ENCODE measurements around the gene STOML2.
A peak's percentile ranks its signal among the peaks of the same experiment; 100 is the strongest.

The STOML2 gene

DNA sequence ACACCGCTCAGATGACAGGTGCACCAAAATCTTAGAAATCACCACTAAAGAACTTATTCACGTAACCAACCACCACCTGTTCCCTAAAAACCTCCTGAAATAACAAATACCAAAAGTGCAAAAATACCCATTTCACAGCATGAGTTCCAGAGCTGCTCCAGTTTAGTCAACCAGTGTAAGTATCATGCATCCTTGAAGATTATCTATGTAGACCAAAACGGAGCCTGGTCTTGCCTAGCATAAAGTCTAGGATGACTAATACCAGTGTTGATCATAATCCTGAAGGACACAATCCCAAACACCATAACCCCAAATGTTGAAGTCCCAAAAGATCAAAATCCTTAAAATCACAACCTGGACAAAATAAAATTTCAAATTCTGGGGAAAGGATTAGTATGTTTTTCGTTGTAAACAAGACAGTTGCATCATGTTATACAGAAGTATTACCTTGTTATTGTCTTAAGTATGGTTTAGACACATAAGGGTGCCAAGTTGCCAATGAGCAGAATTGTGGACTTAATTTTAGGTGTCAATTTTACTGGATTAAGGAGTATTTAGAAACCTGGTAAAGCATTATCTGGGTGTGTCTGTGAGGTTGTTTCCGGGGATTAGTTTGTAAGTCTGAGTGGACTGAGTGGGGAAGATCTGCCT lies 48.6 kb downstream of the STOML2 start:
- ChIA-PET CTCF (interaction anchor here (1.3 to 3.9 kb wide), 3 partner anchors 10 to 41 kb away, joined by 3 to 21 read pairs (median 9); partner anchors contain the start of gene PIGO), POLR2A (interaction anchor here (0.9 kb wide), 1 partner anchor 7 kb away, joined by 6 read pairs; no protein-coding TSS in a partner anchor)
- Histone ChIP-seq H3K9me3 (ENCODE audit: control extremely low read depth in 1 of 5, control insufficient read depth in 4 of 5, insufficient read depth in 2 of 5, low read depth in 1 of 5, low read length in 4 of 5) (no peaks in the 10 kb centered on the region), H3K27me3 (replicated peaks in 2 of 5; ENCODE audit: control insufficient read depth in 4 of 5, insufficient read depth in 5 of 5, low read length in 4 of 5) (no peaks in the 10 kb centered on the region), H3K4me1 (ENCODE audit: control extremely low read depth in 1 of 4, control insufficient read depth in 4 of 4, insufficient read depth in 4 of 4, low read length in 3 of 4) (no peaks in the 10 kb centered on the region), H3K36me3 (ENCODE audit: control insufficient read depth in 4 of 4, insufficient read depth in 4 of 4, low read length in 3 of 4) (peaks cover 32 to 67% (median 44%) of the 10 kb centered on the region in 4 experiments), H3K27ac (ENCODE audit: insufficient read depth in 1 of 2, low read depth in 1 of 2, low read length in 2 of 2, poor library complexity in 1 of 2, severe bottlenecking in 2 of 2) (no peak overlapping the region), H3K4me3 (ENCODE audit: control insufficient read depth in 1 of 7, extremely low read depth in 1 of 7, insufficient read depth in 4 of 7, low read depth in 2 of 7, low read length in 6 of 7) (no peak overlapping the region)
- 100% methylated on average over 2 of the region's 5 CpGs for WGBS (ENCODE audit: insufficient coverage)
- peak in 1 of 3 donors; percentile 28 for DNase-seq

DNA sequence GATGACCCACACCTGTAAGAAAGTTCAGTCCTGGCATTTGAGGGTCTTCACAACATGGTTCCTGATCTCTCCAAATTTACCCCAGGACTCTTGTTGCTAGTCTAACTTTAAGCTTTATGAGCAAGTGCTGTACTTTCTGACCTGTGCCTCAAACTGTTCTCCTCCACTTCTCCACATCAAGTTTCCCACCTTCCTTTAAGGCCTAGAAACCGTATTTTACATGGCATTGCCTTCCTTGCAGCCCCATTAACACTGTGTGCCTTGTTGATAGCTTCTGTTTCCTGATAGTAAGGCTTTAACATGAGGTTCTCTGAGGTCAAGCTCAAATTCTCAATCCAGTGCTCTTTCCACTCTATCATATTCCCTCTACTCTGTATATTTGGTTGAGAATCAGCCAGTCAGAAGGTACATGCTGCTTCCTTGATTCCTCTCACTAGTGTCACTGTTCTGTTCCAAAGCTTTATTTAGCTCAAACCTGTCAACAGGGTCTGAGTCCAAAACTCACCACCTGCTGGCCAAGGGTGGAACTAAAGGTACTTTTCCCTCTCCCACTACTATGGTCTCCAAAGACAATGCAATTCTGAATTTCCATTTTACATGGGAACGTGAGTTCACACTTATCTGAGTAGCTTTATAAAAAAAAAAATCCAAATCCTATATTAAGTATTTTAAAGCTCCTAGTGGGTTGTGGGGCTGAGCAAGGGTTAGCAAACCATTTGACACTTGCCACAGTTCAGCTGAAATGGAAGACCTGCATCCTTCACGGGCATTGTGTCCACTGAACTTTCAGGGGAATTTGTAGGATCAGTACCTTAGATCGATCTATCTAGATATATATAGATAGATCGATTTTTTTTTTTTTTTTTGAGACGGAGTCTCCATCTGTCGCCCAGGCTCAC lies 51.6 kb downstream of the STOML2 start:
- Histone ChIP-seq H3K36me3 (ENCODE audit: control insufficient read depth in 4 of 4, insufficient read depth in 4 of 4, low read length in 3 of 4) (peaks cover 13 to 46% (median 25%) of the 10 kb centered on the region in 4 experiments), H3K27ac (ENCODE audit: insufficient read depth in 1 of 2, low read depth in 1 of 2, low read length in 2 of 2, poor library complexity in 1 of 2, severe bottlenecking in 2 of 2) (peak overlapping the region in 1 of 2 experiments; percentile 6), H3K4me1 (ENCODE audit: control extremely low read depth in 1 of 4, control insufficient read depth in 4 of 4, insufficient read depth in 4 of 4, low read length in 3 of 4) (no peaks in the 10 kb centered on the region), H3K4me3 (ENCODE audit: control insufficient read depth in 1 of 7, extremely low read depth in 1 of 7, insufficient read depth in 4 of 7, low read depth in 2 of 7, low read length in 6 of 7) (no peak overlapping the region), H3K9me3 (ENCODE audit: control extremely low read depth in 1 of 5, control insufficient read depth in 4 of 5, insufficient read depth in 2 of 5, low read depth in 1 of 5, low read length in 4 of 5) (no peaks in the 10 kb centered on the region), H3K27me3 (replicated peaks in 2 of 5; ENCODE audit: control insufficient read depth in 4 of 5, insufficient read depth in 5 of 5, low read length in 4 of 5) (no peaks in the 10 kb centered on the region)
- ChIA-PET CTCF (interaction anchor here (0.6 to 3.9 kb wide), 34 partner anchors 7 to 427 kb away, joined by 3 to 49 read pairs (median 4); partner anchors contain the start of genes DNAJB5, FANCG, STOML2 and VCP), POLR2A (interaction anchor here (0.6 to 1.4 kb wide), 8 partner anchors 10 to 152 kb away, joined by 3 to 6 read pairs (median 4); partner anchors contain the start of genes DNAJB5 and VCP)
- WGBS (ENCODE audit: insufficient coverage): 92% methylated on average over 2 of the region's 7 CpGs
- peak; percentile 53 to 80 (median 78) for DNase-seq
